GM12865 (cell line): ENCODE measurements around the gene GABPB1.

Experiments used
- DNase-seq: peaks from one replicate; pipeline ENCODE4 v3.0.0; 2010; ENCODE audit warnings: low read depth
- H3K4me3 ChIP-seq: 2 replicates; pipeline ENCODE4 v1.5.1; 2011; ENCODE audit warnings: mild to moderate bottlenecking, low read depth, low read length, control low read depth
- TF ChIP-seq, protein P1 (sequence below): IDR thresholded peaks from 2 replicates; pipeline ENCODE4 v1.5.1; 2011; ENCODE audit warnings: low read length, control low read depth, low read depth, inconsistent platforms; ENCODE audit not compliant: insufficient read depth; ENCODE audit errors: missing control alignments

Gene GABPB1

DNA sequence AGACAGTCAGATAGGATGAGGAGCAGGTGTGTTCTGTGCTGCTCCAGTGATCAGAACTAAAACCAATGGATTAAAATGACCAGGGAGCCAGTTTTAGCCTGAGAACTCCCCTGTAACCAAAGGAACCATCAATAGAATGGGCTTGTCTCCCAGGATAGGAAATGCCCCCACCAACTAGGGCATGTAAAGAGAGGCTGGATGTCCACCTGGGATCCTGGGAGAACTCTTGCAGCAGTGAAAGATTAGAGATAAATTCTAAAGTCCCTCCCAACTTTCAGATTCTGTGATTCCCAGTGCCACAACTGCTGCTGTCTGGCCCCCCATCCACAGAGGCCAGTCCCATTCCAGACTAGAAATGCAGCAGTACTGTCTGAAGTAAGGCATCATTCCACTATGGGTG, 123.2 kb downstream of the GABPB1 start:
- TF ChIP-seq, protein P1, sequence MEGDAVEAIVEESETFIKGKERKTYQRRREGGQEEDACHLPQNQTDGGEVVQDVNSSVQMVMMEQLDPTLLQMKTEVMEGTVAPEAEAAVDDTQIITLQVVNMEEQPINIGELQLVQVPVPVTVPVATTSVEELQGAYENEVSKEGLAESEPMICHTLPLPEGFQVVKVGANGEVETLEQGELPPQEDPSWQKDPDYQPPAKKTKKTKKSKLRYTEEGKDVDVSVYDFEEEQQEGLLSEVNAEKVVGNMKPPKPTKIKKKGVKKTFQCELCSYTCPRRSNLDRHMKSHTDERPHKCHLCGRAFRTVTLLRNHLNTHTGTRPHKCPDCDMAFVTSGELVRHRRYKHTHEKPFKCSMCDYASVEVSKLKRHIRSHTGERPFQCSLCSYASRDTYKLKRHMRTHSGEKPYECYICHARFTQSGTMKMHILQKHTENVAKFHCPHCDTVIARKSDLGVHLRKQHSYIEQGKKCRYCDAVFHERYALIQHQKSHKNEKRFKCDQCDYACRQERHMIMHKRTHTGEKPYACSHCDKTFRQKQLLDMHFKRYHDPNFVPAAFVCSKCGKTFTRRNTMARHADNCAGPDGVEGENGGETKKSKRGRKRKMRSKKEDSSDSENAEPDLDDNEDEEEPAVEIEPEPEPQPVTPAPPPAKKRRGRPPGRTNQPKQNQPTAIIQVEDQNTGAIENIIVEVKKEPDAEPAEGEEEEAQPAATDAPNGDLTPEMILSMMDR: no peak
- no peak overlapping the region for H3K4me3 ChIP-seq
- DNase-seq: no peak

DNA sequence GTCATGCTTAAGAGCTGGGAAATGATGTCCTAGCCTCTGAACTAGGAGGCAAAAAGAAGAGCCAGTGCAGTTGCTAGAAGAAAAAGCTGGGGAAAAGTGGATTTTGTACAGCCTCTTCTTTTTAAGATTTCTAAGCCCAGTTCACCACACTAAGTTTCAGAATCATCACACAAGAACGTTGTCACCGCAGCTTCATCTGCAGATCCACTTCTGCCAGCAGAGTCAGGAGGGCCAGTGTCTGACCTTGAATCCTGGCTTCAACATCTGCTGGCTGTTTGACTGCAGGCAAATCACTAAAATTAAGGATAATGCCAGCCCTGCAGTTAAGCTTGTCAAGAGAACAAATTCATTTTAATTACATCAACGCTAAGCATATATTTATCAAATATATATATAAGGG, 125.7 kb downstream of the GABPB1 start:
- H3K4me3 ChIP-seq: no peak overlapping the region
- no peak for DNase-seq
- TF ChIP-seq, protein P1: no peak

DNA sequence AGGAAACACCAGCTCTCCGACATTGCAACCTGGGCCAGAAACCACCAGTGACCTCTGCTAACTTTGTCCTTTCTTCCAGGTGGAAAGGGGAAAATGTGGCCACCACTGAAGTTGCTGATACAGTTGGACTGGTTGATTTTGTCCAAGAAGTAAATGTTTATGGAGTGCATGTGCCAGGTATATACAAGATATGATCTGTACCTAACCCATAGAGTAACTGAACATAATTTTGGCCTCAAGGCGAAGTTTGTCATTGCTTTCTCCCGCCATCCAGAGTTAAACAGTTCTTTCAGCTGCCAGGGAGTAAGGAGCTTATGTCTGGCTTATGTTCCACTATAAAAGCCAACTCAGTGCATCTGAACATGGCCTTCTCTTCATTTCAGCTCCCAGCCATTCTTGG, 126.1 kb downstream of the GABPB1 start:
- DNase-seq: no peak
- TF ChIP-seq, protein P1: no peak
- no peak overlapping the region for H3K4me3 ChIP-seq

- no peak overlapping the region for H3K4me3 ChIP-seq
- TF ChIP-seq, protein P1: no peak
- DNase-seq: no peak
Measured at GRCh38 chr15:50227076-50227475, 127.9 kb downstream of the GABPB1 start.

GRCh38 chr15:50225938-50226337, 129.1 kb downstream of the GABPB1 start:
- no peak overlapping the region for H3K4me3 ChIP-seq
- no peak for DNase-seq
- TF ChIP-seq, protein P1: no peak
